Fibroblast of villous mesenchyme (primary cell): Measurements from ENCODE around the gene COX15. TPM values are rescaled to one million over a fixed set of nuclear protein-coding genes. Genes with fewer than 3 reads are reported as not detected.
"Not testable (repeated sequence)": the region's sequence is repeated elsewhere in the genome, so short reads cannot be mapped to it uniquely, and the experiment has no call there.

Source experiments
- DNase-seq: peaks from one replicate; pipeline ENCODE4 v3.0.0-alpha.2; 2010; ENCODE audit warnings: low read depth
- H3K4me3 ChIP-seq: 2 replicates; pipeline ENCODE4 v1.5.1; 2011; ENCODE audit warnings: low read depth, mild to moderate bottlenecking, low read length
- total RNA-seq: library from RNA; depleted of rRNA; stranded (reverse); fragments of >200 nt; gene quantifications from 2 replicates; pipeline ENCODE4 v1.2.3, GENCODE V29; 2012
- TF ChIP-seq, protein P1 (sequence below): IDR thresholded peaks from 2 replicates; pipeline ENCODE4 v1.5.1; 2012; ENCODE audit warnings: low read depth, mild to moderate bottlenecking, low read length; ENCODE audit not compliant: insufficient read depth

The COX15 gene
- total RNA-seq, 1 donor = 54.0 TPM

DNA sequence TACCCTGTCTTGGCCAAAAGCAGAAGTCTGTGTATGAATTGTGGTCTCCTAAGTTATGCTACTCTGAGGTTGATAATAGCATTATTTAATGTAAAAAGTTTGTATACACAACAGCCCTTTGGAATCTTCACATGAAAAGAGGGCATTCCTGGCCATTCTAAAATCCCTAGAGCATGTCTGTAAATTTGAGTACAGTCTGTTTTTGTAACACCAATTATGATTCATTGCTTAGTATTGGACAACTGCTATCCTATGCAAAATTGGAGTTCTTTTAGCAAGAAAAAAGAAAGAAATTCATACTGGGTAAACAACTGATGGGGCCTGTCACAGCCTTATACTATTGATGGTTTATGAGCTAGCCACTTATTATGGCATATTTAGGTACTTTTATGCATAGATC lies 10.3 kb upstream of the COX15 start:
- DNase-seq = peak; percentile 58
- H3K4me3 ChIP-seq = no peak overlapping the region
- TF ChIP-seq, protein P1, sequence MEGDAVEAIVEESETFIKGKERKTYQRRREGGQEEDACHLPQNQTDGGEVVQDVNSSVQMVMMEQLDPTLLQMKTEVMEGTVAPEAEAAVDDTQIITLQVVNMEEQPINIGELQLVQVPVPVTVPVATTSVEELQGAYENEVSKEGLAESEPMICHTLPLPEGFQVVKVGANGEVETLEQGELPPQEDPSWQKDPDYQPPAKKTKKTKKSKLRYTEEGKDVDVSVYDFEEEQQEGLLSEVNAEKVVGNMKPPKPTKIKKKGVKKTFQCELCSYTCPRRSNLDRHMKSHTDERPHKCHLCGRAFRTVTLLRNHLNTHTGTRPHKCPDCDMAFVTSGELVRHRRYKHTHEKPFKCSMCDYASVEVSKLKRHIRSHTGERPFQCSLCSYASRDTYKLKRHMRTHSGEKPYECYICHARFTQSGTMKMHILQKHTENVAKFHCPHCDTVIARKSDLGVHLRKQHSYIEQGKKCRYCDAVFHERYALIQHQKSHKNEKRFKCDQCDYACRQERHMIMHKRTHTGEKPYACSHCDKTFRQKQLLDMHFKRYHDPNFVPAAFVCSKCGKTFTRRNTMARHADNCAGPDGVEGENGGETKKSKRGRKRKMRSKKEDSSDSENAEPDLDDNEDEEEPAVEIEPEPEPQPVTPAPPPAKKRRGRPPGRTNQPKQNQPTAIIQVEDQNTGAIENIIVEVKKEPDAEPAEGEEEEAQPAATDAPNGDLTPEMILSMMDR = no peak

DNA sequence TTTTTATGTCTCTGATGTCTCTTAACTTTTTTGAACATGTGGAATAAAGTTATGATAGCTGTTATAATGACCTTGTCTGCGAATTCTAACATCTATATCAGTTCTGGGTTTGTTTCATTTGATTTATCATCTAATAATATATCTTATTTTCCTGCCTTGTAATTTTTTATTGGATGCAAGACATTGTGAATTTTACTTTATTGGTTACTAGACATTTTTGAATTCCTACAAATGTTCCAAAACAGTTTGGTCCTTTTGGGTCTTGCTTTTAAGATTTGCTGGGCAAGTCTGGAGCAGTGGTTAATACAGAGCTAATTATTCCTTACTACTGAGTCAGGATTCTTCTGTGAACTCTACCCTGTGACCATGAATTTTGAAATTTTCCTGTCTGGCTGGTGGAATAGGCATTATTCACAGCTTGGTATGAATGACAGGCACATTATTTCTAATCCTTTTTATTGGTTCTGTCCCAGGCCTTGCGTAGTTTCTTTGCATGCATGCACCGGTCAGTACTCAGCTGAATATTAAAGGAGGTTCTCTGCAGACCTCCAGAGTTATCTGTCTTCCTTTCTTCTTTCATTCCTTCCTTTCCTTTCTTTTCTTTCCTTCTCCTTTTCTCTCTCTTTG lies 9.1 kb upstream of the COX15 start:
- TF ChIP-seq, protein P1 = no peak
- H3K4me3 ChIP-seq = no peak overlapping the region
- DNase-seq = peak; percentile 30

DNA sequence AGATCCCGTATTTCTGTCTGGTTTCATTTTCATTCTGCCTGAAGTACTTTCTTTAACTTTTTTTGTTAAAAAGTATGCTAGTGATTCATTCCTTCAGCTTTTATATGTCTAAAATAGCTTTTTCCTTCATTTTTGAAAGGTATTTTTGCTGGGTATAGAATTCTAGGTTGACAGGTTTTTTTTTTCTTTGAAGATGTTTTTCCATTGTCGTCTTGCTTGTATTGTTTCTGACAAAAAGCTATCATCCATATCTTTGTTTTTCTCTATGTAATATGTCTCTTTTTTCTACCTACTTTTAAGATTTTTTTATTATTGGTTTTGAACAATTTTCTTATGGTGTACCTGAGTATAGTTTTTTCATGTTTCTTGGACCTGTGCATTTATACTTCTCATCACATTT lies 8.3 kb upstream of the COX15 start:
- no peak for DNase-seq
- no peak overlapping the region for H3K4me3 ChIP-seq
- TF ChIP-seq, protein P1 = no peak

DNA sequence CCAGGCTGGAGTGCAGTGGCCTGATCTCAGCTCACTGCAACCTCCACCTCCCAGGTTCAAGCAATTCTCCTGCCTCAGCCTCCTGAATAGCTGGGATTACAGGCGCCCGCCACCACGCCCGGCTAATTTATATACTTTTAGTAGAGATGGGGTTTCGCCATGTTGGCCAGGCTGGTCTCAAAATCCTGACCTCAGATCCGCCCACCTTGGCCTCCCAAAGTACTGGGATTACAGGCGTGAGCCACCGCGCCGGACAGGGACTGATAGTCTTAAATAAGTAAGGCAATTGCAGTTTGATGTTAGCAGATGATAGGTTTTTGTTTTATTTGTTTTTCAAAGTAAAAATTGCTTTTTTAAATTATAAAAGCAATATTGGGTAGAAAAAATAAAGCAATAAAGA lies 2.2 kb upstream of the COX15 start:
- DNase-seq, H3K4me3 ChIP-seq: not testable (repeated sequence)

DNA sequence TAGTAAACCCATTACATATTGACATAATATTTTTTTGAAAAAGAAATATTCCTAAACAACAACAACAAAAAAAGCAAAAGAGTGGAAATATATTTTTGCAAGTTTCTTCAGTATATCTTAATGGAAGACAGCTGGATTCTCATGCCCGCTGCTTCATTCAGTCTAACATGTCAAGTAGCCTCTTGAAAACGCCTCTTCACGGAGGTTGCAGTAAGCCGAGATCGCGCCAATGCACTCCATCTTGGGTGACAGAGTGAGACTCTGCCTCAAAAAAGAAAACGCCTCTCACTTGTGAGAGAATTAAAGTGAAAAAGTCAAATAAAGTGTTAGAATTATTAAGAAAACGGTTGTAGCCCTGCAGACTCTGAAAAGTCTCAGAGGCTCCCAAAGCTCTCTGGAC lies 1.4 kb upstream of the COX15 start:
- TF ChIP-seq, protein P1 = no peak
- H3K4me3 ChIP-seq = peak overlapping the region; percentile 89
- DNase-seq = peak; percentile 24

DNA sequence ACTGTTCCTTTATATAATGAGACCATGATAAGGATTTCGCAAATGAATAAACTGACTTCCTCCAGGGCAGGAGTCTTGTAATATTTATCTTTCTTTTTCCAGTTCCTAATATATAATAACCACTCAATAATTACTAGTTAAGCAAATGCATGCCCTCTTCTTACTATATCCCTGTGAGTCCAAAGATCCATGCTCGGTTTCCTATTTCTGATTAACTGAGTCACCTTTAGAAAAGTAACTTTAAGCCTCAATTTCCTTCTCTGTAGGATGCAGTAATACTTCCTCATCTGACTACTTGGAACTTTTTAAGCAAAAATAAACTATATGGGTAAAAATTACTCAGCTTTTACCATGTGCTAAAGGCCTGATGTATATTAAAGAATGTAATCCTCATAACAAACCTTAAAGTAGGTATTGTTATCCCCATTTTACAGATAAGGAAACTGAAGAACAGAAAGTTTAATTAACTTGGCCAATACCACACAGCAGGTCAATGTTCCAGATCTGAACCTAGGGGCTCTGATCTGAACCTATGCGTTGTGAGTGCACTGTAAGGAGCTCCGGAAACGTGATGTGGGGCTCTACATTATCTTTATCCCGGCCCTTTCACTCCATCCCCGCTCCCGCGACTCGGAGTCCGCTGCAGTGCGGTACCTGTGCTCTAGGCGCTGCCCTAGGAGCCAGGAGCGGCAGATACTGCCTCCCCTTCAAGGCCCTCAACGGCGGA lies 458 bp downstream of the COX15 start:
- DNase-seq = no peak
- TF ChIP-seq, protein P1 = no peak
- H3K4me3 ChIP-seq = peak overlapping the region; percentile 89

DNA sequence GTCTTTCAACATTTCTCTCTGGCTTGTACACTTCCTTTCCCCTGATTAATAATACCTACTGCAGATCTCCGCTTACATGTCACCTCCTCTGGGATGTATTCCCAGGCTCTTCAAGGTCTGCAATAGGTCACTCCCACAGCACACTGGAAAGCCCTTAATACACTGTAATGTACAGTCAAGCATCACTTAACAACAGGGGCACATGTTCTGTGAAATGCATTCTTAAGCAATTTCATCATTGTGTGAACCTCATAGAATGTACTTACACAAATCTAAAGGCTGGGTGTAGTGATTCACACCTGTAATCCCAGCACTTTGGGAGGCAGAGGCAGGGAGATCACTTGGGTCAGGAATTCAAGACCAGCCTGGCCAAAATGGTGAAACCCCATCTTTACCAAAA lies 1.9 kb downstream of the COX15 start:
- peak; percentile 38 for DNase-seq
- TF ChIP-seq, protein P1 = no peak
- H3K4me3 ChIP-seq = no peak overlapping the region
